ENCODE data around the gene NUP188.
"Not testable (repeated sequence)": the region's sequence is repeated elsewhere in the genome, so short reads cannot be mapped to it uniquely, and the experiment has no call there.

NUP188 gene

DNA sequence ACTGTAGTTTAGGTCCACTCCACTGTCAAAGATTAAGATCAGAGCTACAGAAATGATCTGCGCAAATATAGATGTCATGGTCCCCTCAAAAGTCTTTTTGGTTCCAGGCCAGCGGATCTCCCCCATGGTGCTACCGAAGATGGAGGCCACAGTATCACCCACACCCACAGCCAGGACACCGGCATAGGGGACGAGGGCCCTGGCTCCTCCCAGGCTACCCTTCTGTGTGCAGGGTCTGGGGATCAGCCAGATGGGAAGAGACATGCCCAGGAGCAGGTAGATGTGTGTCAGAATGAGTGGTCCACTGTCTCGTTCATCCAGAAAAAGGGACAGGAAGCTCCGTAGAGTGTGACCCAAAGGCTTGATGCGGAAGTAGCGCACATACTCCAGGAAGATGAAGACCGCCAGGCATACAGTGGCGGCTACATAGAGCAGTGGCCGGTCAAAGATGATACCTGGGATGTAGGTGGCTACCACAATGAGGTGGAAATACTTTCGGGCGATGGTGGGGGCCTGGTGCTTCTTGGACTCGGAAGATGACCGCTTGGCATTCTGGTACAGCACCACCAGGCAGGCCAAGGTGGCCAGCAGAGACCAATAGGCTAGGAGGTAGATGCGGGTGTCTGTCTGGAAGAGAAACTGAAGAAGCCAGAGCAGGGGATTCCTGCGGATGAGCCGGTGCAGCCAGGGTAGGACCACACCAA is 1.5 kb upstream of the NUP188 start:
- TF ChIP-seq, protein P1, sequence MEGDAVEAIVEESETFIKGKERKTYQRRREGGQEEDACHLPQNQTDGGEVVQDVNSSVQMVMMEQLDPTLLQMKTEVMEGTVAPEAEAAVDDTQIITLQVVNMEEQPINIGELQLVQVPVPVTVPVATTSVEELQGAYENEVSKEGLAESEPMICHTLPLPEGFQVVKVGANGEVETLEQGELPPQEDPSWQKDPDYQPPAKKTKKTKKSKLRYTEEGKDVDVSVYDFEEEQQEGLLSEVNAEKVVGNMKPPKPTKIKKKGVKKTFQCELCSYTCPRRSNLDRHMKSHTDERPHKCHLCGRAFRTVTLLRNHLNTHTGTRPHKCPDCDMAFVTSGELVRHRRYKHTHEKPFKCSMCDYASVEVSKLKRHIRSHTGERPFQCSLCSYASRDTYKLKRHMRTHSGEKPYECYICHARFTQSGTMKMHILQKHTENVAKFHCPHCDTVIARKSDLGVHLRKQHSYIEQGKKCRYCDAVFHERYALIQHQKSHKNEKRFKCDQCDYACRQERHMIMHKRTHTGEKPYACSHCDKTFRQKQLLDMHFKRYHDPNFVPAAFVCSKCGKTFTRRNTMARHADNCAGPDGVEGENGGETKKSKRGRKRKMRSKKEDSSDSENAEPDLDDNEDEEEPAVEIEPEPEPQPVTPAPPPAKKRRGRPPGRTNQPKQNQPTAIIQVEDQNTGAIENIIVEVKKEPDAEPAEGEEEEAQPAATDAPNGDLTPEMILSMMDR (IDR thresholded peaks at IDR 0.05; ENCODE audit: low read depth, low read length), result no peak
- no peak for DNase-seq (ENCODE audit: extremely low read depth, low read depth)

DNA sequence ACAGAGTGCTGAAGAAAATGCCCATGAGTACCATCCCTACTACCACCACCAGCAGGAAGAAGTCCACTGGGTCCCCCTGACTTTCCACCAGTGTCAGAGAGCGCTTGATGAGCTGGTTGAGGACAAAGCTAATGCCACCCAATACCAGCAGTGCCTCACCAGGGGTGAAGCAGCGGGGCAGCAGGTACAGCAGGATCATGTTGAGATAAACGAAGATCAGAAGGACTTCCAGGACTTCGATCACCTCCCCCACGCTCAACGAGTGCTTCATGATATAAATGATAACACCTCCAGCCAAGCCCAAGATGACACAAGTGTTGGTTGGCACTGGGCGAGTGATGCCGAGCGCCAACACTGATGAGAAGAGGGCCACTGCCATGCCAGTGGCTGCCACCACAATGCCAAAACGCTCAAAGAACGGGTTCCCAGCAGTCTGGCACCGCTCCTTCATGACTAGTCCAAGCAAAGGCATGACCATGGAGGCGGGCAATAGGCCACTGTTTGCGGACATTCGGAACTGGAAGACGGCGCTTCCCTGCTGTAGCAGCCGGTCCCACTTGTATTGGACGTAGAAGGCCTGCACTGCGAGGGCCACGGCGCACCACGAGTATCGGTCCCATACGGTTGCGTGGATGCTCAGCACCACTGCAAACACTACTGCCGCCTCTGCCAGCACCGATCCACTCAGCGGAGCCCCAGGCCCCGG is 775 bp upstream of the NUP188 start:
- no peak for DNase-seq (ENCODE audit: extremely low read depth, low read depth)
- TF ChIP-seq, protein P1 (IDR thresholded peaks at IDR 0.05; ENCODE audit: low read depth, low read length), result no peak

DNA sequence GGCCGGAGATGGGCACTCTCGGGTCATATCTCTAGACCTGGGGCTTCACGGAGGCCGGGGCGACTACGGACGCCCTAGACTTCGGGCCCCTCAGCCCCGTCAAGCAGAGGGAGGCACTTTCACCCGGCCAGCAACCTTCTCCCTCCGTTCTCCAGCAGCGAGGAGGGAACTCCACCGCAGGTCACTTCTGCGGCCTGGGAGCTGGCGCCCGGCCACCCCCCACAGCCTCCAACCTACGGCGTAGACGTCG is 297 bp upstream of the NUP188 start:
- TF ChIP-seq, protein P1 (IDR thresholded peaks at IDR 0.05; ENCODE audit: low read depth, low read length), result no peak
- DNase-seq (ENCODE audit: extremely low read depth, low read depth), result no peak

DNA sequence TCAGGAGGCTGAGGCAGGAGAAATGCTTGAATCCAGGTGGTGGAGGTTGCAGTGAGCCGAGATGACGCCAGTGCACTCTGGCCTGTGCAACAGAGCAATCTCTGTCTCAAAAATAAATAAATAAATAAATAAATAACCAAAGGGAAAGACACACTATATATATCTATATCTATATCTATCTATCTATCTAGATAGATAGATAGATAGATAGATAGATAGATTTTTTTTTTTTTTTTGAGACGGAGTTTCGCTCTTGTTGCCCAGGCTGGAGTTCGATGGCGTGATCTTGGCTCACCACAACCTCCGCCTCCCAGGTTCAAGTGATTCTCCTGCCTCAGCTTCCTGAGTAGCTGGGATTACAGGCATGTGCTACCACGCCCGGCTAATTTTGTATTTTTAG is 13.9 kb downstream of the NUP188 start:
- not testable (repeated sequence) for DNase-seq (ENCODE audit: extremely low read depth, low read depth)

DNA sequence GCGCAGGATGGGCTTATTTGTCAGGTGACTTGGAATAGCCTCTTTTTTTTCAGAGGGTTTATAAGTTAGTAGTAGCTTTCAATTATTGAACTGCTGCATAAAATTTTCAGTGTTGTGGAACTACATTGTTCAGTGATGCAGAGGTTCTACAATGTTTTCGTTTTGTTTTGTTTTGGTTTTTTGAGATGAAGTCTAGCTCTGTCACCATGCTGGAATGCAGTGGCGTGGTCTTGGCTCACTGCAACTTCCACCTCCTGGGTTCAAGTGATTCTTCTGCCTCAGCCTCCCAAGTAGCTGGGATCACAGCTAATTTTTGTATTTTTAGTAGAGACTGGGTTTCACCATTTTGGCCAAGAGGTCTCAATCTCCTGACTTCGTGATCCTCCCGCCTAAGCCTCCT is 22.0 kb downstream of the NUP188 start:
- TF ChIP-seq, protein P1 (IDR thresholded peaks at IDR 0.05; ENCODE audit: low read depth, low read length), result no peak
- DNase-seq (ENCODE audit: extremely low read depth, low read depth), result no peak

DNA sequence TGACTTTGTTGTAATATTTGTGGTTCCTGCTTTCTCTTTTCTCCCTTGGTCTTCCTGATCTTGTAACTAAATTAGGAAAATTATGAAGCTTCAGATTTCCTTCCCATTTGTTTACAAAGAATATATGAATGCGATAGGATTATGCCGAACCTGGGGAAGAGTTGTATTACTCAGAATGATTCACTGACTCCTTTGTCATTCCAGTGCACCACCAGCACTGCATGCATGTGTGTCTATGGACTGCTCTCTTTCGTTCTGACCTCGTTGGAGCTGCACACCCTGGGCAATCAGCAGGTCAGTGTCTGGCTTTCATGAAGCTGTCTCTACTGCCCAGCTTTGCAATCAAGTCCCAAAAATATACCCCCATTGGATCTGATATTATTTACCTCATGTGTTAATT is 25.5 kb downstream of the NUP188 start:
- no peak for DNase-seq (ENCODE audit: extremely low read depth, low read depth)
- TF ChIP-seq, protein P1 (IDR thresholded peaks at IDR 0.05; ENCODE audit: low read depth, low read length), result no peak

DNA sequence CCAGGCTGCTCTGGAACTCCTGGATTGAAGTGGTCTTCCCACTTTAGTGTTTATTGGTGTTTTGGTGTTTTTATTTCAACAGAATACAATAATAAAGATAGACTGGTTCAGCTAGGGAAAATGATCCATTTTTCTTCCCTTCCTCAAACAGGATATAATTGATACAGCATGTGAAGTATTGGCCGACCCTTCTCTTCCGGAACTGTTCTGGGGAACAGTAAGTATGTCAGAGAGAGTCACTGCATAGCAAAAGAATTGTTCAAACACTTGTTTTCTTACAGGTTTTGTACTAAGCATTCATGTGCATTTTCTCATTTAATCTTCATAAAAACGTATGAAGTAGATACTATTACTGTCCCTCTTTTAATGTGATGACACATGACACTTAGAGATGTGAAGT is 31.6 kb downstream of the NUP188 start:
- TF ChIP-seq, protein P1 (IDR thresholded peaks at IDR 0.05; ENCODE audit: low read depth, low read length), result no peak
- no peak for DNase-seq (ENCODE audit: extremely low read depth, low read depth)

DNA sequence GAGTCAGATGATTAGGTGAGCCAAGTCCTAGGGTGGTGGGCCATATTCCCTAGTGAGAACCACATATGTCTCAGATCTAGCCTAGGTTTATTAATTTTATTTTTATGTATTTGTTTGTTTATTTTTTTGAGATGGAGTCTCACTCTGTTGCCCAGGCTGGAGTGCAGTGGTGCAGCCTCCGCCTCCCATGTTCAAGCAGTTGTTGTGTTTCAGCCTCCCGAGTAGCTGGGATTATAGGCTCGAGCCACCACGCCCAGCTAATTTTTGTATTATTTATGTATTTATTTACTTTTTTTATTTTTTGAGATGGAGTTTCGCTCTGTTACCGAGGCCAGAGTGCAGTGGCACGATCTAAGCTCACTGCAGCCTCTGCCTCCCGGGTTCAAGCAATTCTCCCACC is 36.0 kb downstream of the NUP188 start:
- TF ChIP-seq, protein P1 (IDR thresholded peaks at IDR 0.05; ENCODE audit: low read depth, low read length), result no peak
- DNase-seq (ENCODE audit: extremely low read depth, low read depth), result no peak
